Pons (tissue), 1 donor: Measurements from ENCODE around the gene DSE.

Experiments
- DNase-seq: peaks from one replicate; pipeline ENCODE4 v3.0.0-alpha.2; 2016; ENCODE audit warnings: low spot score

DSE gene

GRCh38 chr6:116388924-116389323 is 18.2 kb downstream of the DSE start:
- no peak for DNase-seq

- no peak for DNase-seq
These were observed 18.6 kb downstream of the DSE start for GRCh38 chr6:116389357-116389756.

- no peak for DNase-seq
These were observed 19.8 kb downstream of the DSE start for GRCh38 chr6:116390581-116390980.

DNA sequence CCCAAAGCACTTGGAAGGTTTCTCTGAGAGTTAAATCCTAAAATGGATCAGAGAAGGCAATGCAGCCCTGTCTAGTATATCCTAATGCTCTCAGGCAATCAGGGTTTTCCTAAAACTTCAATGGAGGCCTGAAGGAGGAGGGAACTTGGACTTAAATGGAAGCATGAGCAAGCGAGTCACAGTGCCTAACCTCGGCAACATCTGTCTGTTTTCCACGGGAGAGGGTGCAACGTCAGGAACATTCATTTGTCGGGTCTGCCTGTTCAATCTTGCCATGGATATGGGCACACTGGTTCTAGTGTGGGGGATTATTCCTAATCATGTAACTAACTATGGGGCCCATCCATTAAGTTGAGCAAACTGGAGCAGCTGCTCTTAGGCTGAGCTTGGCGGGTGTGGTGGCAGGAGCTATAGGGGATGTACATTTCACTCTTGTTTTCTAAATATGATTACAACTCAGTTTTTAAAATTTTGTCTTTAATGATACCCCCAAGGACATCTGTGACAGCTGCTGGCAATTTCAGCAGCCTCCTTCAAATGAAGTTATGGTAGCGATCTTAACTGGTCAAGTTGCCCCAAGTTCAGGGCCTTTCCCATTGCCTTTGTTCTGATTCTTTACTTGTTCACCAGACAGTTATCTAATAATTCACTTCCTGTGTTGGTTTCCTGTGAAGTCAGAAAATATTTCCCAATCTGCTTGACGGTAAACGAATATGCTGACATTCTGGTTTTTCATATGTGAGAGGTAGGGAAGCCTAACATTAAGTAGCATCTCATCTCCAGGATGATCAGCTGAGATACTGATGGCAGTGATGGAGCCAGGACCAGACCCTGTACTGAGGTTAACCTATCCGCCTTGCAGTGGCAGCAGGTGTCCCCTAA is 21.6 kb downstream of the DSE start:
- DNase-seq, result no peak

DNA sequence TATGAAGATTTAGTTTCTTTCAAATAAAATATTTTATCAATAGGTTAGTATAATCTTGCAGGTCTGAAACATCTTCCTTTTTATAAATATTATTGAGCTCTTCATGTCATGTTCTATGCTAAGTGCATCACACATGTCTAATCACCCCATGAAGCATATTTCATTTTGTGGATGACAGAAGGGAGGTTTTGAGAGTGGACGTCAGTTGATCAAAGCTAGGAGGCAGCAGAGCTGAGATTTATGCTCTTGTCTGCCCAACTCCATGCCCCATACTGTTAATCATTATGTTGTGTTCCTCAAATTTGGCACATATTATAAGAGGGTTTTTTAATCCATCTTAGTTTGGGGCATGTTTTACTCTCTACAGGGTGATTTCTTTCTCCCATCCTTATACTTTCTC is 22.7 kb downstream of the DSE start:
- DNase-seq, result peak; percentile 24

GRCh38 chr6:116395647-116396046 is 24.9 kb downstream of the DSE start:
- DNase-seq, result no peak

GRCh38 chr6:116396441-116396840 is 25.7 kb downstream of the DSE start:
- DNase-seq, result no peak

GRCh38 chr6:116397914-116398313 is 27.2 kb downstream of the DSE start:
- DNase-seq, result no peak

DNA sequence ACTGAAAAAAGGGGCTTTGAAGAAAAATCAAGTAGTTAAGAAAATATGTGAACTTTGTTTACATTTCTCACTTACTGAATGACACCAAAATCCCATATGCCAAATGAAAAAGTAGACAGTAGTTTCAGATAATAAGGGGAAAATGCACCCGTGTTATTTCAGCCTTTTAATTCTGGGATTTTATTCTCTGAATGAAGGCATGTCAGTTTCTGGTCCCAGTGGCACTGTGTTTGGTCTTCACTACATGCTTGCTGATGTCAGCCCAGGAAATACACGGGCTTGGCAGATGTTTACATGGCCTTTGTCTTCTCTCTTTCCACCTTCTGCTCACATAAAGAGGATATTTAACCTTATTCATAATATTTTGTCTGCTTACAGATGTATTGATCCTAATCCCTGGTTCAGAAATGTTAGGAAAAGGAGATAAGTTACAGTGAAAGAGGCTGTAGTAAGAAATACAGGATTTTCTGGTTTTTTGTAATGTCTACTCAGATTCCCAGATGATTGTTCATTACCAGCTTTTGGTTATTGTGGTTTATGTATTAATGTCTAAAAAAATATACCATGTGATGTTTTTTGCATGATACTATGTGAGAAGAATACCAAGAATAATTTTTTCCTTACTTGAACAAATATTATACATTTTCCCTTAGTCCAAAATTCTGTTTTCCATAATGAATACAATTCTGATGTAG is 27.7 kb downstream of the DSE start:
- no peak for DNase-seq

DNA sequence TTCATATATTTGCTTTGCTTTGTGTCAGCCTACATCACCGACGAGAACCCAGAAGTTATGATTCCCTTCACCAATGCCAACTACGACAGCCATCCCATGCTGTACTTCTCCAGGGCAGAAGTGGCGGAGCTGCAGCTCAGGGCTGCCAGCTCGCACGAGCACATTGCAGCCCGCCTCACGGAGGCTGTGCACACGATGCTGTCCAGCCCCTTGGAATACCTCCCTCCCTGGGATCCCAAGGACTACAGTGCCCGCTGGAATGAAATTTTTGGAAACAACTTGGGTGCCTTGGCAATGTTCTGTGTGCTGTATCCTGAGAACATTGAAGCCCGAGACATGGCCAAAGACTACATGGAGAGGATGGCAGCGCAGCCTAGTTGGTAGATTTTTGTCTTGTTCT is 28.5 kb downstream of the DSE start:
- DNase-seq, result no peak

GRCh38 chr6:116400328-116400727 is 29.6 kb downstream of the DSE start:
- no peak for DNase-seq

DNA sequence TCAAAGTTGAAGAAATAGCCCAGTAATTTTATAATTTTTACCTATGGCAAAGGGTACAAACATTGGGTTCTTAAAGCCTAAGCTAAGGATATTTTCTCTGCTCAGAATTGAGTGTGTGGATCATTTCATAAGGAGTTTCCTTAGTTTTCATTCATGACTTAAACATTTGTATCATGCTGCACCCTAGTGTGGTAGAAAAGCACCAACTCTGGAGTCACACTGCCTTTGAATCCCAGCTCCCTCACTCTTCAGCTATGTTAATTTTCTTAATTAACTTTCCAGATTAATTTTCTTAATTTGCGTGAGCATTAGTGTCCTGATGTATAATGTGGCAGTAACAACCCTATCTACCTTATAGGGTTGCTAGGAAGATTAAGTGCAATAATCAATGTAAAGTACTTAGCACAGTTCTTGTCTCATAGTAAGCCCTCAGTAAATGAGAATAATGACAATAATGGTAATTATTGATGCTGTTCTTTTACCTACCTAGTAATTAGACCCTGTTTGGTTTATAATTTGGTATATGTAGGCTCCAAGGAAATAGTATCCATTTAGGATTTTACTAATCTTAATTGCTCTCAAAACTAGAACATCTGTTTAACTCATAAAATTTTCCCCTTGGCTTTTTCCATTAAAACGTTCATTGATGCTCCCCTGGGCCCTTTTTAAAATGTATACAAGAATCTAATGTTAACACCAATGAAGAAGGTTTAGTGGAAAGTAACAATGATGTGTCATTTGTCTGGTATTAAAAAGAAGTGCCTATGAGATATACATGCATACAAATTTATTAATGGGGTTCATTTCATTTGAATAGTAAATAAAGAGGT is 31.6 kb downstream of the DSE start:
- no peak for DNase-seq

- DNase-seq, result no peak
These were observed 32.5 kb downstream of the DSE start for GRCh38 chr6:116403205-116403604.

DNA sequence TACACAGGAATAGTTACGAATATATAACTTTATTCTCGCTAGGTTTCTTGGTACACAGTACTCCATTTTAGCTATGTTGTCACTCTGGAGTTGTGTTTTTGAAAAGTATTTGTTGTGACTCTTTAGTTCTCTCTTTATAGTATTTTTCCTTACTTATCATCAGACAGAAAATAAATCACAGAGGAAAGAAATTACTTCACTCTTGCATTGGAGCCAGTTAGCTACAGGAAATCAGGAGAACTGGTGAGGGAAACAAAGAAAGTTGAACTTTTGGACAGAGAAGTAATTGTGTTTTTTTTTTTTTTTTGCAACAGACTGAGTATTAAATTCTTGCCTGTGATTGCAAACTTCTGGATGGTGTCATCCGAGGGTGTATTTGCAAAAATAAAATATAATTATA is 33.9 kb downstream of the DSE start:
- no peak for DNase-seq

DNA sequence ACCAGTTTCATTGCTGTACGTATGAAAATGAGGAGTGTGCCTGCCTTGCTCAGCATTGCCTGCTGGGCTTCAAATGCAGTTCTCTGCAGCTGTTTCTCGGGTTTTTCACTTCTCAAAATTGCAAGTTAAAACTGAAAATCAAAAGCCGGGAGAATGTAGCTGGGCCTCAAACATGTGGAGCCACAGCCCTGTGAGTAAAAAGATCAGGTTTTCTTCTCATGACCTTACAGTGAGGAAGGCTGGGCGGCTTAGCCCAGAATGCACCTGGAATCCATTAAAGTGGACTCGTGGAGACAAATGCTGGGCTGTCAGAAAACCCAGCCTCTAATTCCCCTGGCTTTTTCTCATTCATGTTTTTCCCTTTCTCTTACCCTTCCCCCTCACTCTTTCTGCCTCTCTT is 34.4 kb downstream of the DSE start:
- DNase-seq, result peak; percentile 56

DNA sequence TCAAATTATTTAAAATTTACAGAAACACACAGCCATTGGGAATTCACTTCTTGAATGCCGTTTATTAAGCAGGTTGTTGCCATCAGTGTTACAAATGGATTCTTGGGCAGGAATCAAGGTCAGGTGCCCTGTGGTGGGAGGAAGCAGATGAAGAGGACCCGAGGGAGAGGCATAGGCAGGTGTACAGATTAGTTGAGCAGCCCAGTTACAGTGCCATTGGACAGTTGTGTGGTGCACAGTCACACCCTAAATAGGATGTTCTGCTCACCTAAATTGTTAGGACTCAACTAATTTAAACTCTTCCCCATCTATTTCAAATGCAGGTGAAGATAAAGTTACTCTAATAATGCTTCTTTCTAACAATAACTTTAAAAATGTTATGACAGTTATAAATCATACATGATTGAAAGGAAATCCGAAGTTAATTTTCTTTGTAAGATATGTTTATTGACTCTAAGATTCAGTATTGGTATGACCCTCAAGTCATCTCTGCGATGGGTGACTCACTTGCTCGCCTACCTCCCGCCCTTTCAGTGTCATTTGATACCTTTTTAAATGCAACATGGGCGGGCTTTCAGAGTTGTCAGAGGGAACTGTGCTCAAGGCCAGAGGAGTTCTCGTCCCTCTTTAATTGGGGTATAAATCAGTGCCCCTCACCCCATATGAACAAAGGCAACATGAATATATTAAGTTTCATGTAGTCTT is 35.1 kb downstream of the DSE start:
- DNase-seq, result no peak

DNA sequence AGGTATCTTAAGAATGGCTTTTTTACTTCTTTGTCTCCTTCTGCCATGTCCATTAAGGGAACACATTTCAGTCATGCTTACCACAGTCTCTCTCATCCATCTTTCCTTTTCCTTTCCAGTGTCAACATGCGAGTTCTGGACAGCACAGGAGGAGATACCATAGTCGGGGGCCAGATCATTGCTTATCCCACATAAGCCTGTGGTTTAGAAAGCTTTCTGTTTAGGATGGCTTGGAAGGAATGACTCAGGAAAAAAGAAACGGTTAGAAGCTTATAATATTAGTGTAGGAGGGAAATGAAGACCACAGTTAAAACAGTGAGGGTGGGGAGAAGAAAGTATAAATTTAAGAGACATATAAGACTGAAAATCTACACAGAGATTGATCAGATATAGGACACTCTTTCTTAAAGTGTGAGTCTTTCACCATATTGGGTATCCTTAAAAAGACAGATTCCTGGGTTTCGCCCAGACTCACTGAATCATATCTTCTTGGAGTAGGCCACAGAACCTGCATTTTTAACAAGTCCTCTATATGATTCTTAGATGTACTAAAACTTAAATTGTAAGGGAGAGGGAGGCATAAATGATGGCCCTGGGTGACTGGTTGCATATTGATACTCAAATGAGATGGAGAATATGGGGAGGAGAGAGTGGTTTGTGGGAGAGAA is 36.1 kb downstream of the DSE start:
- DNase-seq, result no peak

DNA sequence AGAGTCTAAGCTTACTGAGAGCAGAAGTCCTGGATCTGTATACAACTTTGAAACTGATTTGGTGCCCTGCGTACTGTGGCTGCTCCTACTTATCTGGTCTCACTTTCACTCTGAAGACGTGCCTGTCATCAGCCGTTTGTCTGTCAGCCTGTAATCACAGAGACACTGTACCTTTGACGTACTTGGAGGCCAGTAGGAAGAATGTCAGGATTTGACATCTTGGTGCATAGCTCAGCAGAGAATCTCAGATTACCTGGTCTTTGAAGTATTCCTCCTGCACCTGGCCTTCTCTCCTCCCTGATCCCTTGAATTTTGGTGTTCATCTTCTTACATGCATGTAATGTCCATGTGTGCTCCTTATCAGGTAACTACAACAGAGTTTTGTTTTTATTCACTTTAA is 37.7 kb downstream of the DSE start:
- DNase-seq, result no peak

GRCh38 chr6:116409756-116410155 is 39.0 kb downstream of the DSE start:
- DNase-seq, result peak; percentile 77

GRCh38 chr6:116411284-116411623 is 40.5 kb downstream of the DSE start:
- peak; percentile 65 for DNase-seq

- DNase-seq, result no peak
These were observed 41.5 kb downstream of the DSE start for GRCh38 chr6:116412270-116412669.

GRCh38 chr6:116413357-116413756 is 42.6 kb downstream of the DSE start:
- DNase-seq, result no peak
